Measurements from ENCODE around the gene FBXL15.

FBXL15 gene

DNA sequence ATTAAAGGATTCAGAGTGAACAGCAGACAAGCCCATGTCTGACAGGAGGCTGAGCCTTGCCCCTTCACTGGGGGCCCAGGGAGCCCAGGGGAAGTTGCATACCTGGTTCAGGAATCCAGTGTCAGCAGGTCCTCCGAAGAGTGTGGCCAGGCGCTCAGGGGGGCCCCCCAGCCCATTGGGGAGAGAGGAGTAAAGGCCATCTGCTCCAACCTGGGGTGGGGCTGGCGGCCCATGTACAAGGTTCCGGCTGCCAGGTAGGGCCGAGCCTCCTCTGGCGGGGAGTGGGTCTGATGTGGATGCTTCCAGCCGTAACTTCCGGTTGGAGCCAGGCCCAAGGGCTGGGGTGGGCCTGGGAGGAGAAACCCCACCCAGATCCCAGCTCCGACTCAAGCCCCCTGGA, 4.4 kb upstream of the FBXL15 start:
- TF ChIP-seq TCF4 (CRISPR knock-in tag; IDR thresholded peaks at IDR 0.05; ENCODE audit: borderline replicate concordance) (no peak), PPARA (CRISPR knock-in tag; IDR thresholded peaks at IDR 0.05; ENCODE audit: borderline replicate concordance) (no peak), ZFP30 (CRISPR knock-in tag; IDR thresholded peaks at IDR 0.05) (no peak), RARB (CRISPR knock-in tag; IDR thresholded peaks at IDR 0.05) (no peak), ZNF8 (CRISPR knock-in tag; IDR thresholded peaks at IDR 0.05) (no peak), TOX (CRISPR knock-in tag; IDR thresholded peaks at IDR 0.05; ENCODE audit: borderline replicate concordance) (no peak), CSDC2 (CRISPR knock-in tag; IDR thresholded peaks at IDR 0.05) (no peak), ZNF565 (CRISPR knock-in tag; conservative IDR thresholded peaks at IDR 0.05; ENCODE audit: low read depth) (no peak), SNAI2 (CRISPR knock-in tag; IDR thresholded peaks at IDR 0.05) (no peak), ISL1 (CRISPR knock-in tag; IDR thresholded peaks at IDR 0.05) (no peak), BACH2 (CRISPR knock-in tag; IDR thresholded peaks at IDR 0.05; ENCODE audit: borderline replicate concordance) (no peak), OSR1 (CRISPR knock-in tag; IDR thresholded peaks at IDR 0.05) (no peak), ZFP3 (CRISPR knock-in tag; IDR thresholded peaks at IDR 0.05) (no peak), ARNTL (CRISPR knock-in tag; IDR thresholded peaks at IDR 0.05; ENCODE audit: borderline replicate concordance, low read depth) (no peak)
- TF ChIP-seq, protein P1, sequence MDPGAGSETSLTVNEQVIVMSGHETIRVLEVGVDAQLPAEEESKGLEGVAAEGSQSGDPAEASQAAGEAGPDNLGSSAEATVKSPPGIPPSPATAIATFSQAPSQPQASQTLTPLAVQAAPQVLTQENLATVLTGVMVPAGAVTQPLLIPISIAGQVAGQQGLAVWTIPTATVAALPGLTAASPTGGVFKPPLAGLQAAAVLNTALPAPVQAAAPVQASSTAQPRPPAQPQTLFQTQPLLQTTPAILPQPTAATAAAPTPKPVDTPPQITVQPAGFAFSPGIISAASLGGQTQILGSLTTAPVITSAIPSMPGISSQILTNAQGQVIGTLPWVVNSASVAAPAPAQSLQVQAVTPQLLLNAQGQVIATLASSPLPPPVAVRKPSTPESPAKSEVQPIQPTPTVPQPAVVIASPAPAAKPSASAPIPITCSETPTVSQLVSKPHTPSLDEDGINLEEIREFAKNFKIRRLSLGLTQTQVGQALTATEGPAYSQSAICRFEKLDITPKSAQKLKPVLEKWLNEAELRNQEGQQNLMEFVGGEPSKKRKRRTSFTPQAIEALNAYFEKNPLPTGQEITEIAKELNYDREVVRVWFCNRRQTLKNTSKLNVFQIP (CRISPR knock-in tag; IDR thresholded peaks at IDR 0.05; ENCODE audit: borderline replicate concordance, low read depth): no peak
- TF ChIP-seq, protein P2, sequence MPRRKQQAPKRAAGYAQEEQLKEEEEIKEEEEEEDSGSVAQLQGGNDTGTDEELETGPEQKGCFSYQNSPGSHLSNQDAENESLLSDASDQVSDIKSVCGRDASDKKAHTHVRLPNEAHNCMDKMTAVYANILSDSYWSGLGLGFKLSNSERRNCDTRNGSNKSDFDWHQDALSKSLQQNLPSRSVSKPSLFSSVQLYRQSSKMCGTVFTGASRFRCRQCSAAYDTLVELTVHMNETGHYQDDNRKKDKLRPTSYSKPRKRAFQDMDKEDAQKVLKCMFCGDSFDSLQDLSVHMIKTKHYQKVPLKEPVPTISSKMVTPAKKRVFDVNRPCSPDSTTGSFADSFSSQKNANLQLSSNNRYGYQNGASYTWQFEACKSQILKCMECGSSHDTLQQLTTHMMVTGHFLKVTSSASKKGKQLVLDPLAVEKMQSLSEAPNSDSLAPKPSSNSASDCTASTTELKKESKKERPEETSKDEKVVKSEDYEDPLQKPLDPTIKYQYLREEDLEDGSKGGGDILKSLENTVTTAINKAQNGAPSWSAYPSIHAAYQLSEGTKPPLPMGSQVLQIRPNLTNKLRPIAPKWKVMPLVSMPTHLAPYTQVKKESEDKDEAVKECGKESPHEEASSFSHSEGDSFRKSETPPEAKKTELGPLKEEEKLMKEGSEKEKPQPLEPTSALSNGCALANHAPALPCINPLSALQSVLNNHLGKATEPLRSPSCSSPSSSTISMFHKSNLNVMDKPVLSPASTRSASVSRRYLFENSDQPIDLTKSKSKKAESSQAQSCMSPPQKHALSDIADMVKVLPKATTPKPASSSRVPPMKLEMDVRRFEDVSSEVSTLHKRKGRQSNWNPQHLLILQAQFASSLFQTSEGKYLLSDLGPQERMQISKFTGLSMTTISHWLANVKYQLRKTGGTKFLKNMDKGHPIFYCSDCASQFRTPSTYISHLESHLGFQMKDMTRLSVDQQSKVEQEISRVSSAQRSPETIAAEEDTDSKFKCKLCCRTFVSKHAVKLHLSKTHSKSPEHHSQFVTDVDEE (CRISPR knock-in tag; IDR thresholded peaks at IDR 0.05): no peak
- TF ChIP-seq, protein P3, sequence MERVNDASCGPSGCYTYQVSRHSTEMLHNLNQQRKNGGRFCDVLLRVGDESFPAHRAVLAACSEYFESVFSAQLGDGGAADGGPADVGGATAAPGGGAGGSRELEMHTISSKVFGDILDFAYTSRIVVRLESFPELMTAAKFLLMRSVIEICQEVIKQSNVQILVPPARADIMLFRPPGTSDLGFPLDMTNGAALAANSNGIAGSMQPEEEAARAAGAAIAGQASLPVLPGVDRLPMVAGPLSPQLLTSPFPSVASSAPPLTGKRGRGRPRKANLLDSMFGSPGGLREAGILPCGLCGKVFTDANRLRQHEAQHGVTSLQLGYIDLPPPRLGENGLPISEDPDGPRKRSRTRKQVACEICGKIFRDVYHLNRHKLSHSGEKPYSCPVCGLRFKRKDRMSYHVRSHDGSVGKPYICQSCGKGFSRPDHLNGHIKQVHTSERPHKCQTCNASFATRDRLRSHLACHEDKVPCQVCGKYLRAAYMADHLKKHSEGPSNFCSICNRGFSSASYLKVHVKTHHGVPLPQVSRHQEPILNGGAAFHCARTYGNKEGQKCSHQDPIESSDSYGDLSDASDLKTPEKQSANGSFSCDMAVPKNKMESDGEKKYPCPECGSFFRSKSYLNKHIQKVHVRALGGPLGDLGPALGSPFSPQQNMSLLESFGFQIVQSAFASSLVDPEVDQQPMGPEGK (CRISPR knock-in tag; IDR thresholded peaks at IDR 0.05; ENCODE audit: borderline replicate concordance): no peak
- TF ChIP-seq, protein P4, sequence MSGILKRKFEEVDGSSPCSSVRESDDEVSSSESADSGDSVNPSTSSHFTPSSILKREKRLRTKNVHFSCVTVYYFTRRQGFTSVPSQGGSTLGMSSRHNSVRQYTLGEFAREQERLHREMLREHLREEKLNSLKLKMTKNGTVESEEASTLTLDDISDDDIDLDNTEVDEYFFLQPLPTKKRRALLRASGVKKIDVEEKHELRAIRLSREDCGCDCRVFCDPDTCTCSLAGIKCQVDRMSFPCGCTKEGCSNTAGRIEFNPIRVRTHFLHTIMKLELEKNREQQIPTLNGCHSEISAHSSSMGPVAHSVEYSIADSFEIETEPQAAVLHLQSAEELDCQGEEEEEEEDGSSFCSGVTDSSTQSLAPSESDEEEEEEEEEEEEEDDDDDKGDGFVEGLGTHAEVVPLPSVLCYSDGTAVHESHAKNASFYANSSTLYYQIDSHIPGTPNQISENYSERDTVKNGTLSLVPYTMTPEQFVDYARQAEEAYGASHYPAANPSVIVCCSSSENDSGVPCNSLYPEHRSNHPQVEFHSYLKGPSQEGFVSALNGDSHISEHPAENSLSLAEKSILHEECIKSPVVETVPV (CRISPR knock-in tag; IDR thresholded peaks at IDR 0.05): no peak
- TF ChIP-seq, protein P5, sequence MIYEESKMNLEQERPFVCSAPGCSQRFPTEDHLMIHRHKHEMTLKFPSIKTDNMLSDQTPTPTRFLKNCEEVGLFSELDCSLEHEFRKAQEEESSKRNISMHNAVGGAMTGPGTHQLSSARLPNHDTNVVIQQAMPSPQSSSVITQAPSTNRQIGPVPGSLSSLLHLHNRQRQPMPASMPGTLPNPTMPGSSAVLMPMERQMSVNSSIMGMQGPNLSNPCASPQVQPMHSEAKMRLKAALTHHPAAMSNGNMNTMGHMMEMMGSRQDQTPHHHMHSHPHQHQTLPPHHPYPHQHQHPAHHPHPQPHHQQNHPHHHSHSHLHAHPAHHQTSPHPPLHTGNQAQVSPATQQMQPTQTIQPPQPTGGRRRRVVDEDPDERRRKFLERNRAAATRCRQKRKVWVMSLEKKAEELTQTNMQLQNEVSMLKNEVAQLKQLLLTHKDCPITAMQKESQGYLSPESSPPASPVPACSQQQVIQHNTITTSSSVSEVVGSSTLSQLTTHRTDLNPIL (CRISPR knock-in tag; IDR thresholded peaks at IDR 0.05; ENCODE audit: low read depth): no peak
- no peak for ATAC-seq

DNA sequence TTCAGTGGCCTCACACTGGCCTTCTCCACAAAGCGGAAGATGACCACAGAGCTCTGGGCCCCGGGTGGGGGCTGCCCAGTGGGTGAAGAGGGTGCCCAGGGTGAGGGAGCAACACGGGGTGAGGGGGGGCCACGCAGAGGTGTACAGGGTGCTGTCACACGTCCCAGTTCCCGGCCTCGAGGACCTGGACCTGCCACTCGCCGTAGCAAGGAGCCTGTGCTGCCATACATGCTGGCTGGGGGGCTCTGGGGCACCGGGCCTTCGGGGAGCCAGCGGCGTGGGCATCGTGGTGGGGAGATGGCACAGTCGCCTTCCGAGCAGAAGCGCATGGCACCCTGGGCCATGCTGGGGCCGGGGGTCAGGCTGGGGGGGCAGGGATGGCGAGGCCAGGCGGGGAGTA, 3.9 kb upstream of the FBXL15 start:
- ATAC-seq: no peak
- TF ChIP-seq, protein P1 (CRISPR knock-in tag; IDR thresholded peaks at IDR 0.05; ENCODE audit: borderline replicate concordance, low read depth): no peak
- TF ChIP-seq TCF4 (CRISPR knock-in tag; IDR thresholded peaks at IDR 0.05; ENCODE audit: borderline replicate concordance) (no peak), ZNF8 (CRISPR knock-in tag; IDR thresholded peaks at IDR 0.05) (no peak), CSDC2 (CRISPR knock-in tag; IDR thresholded peaks at IDR 0.05) (no peak), ZNF565 (CRISPR knock-in tag; conservative IDR thresholded peaks at IDR 0.05; ENCODE audit: low read depth) (no peak), SNAI2 (CRISPR knock-in tag; IDR thresholded peaks at IDR 0.05) (no peak), ISL1 (CRISPR knock-in tag; IDR thresholded peaks at IDR 0.05) (no peak), ZC3H10 (CRISPR knock-in tag; IDR thresholded peaks at IDR 0.05) (no peak), OSR1 (CRISPR knock-in tag; IDR thresholded peaks at IDR 0.05) (no peak), BACH2 (CRISPR knock-in tag; IDR thresholded peaks at IDR 0.05; ENCODE audit: borderline replicate concordance) (no peak), PPARA (CRISPR knock-in tag; IDR thresholded peaks at IDR 0.05; ENCODE audit: borderline replicate concordance) (no peak), GLIS3 (CRISPR knock-in tag; IDR thresholded peaks at IDR 0.05) (no peak)
- TF ChIP-seq, protein P2 (CRISPR knock-in tag; IDR thresholded peaks at IDR 0.05): no peak
- TF ChIP-seq, protein P3 (CRISPR knock-in tag; IDR thresholded peaks at IDR 0.05; ENCODE audit: borderline replicate concordance): no peak

Data from SK-N-SH treated with all-trans-retinoic acid at 6 μM for 48 hours (cell line).